CD14-positive monocyte (primary cell): ENCODE results near the gene VARS1. TPM values are rescaled to one million over a fixed set of nuclear protein-coding genes. Genes with fewer than 3 reads are reported as not detected.

Experiments used
- DNase-seq, 3 donors: peaks; one replicate each; pipeline ENCODE4 v3.0.0-alpha.2; 2011 to 2022
- H2AFZ ChIP-seq: 2 replicates; pipeline ENCODE4 v1.6.0; 2012; ENCODE audit warnings: mild to moderate bottlenecking, low read depth, low read length, inconsistent platforms; ENCODE audit not compliant: insufficient read depth, poor library complexity, severe bottlenecking
- H3K27ac ChIP-seq, 2 donors: 1 replicate in 1 of 2; 2 replicates in 1 of 2; pipeline ENCODE4 v1.5.1; 2012 to 2013; ENCODE audit warnings: low read length in 2 of 2, control low read depth in 1 of 2, inconsistent platforms in 1 of 2, low read depth in 1 of 2, mild to moderate bottlenecking in 1 of 2
- H3K27me3 ChIP-seq, 2 donors: one replicate each; pipeline versions ENCODE4 v1.6.0 to v1.6.1; 2011 to 2013; ENCODE audit warnings: low read length in 2 of 2; ENCODE audit not compliant: control insufficient read depth in 2 of 2, insufficient read depth in 2 of 2
- H3K36me3 ChIP-seq, 2 donors: replicated peaks in 1 of 2; 1 replicate in 1 of 2; 2 replicates in 1 of 2; pipeline versions ENCODE4 v1.5.1 to v1.6.1; 2012 to 2013; ENCODE audit warnings: low read length in 2 of 2, control low read depth in 1 of 2, inconsistent platforms in 1 of 2, mild to moderate bottlenecking in 1 of 2; ENCODE audit not compliant: insufficient read depth in 2 of 2, control insufficient read depth in 1 of 2
- H3K4me1 ChIP-seq, 2 donors: 1 replicate in 1 of 2; 2 replicates in 1 of 2; pipeline versions ENCODE4 v1.5.1 to v1.6.1; 2012 to 2013; ENCODE audit warnings: low read length in 2 of 2, control low read depth in 1 of 2, inconsistent platforms in 1 of 2, mild to moderate bottlenecking in 1 of 2, moderate library complexity in 1 of 2; ENCODE audit not compliant: insufficient read depth in 2 of 2, control insufficient read depth in 1 of 2
- H3K4me2 ChIP-seq: replicated peaks from 2 replicates; pipeline ENCODE3; 2012; ENCODE audit warnings: low read length, moderate library complexity, mild to moderate bottlenecking; ENCODE audit not compliant: poor library complexity, severe bottlenecking; ENCODE audit errors: extremely low read depth
- H3K4me3 ChIP-seq, 3 experiments: fragments of 200-600 bp in 1 of 3; sonication (generic) in 1 of 3; replicated peaks in 1 of 3; 1 replicate in 2 of 3; 2 replicates in 1 of 3; pipeline ENCODE4 v1.5.1; 2011 to 2013; ENCODE audit warnings: low read length in 3 of 3, mild to moderate bottlenecking in 3 of 3, control low read depth in 2 of 3, low read depth in 2 of 3, inconsistent platforms in 1 of 3, moderate library complexity in 1 of 3
- H3K79me2 ChIP-seq: 2 replicates; pipeline ENCODE4 v1.6.0; 2012; ENCODE audit warnings: mild to moderate bottlenecking, control low read depth, inconsistent platforms, low read length, moderate library complexity; ENCODE audit not compliant: insufficient read depth
- H3K9ac ChIP-seq: 2 replicates; pipeline ENCODE4 v1.6.0; 2017; ENCODE audit warnings: low read length, mild to moderate bottlenecking; ENCODE audit not compliant: insufficient read depth, poor library complexity, severe bottlenecking
- H3K9me3 ChIP-seq, 2 donors: replicated peaks in 1 of 2; 1 replicate in 1 of 2; 2 replicates in 1 of 2; pipeline versions ENCODE4 v1.5.1 to v1.6.1; 2012 to 2013; ENCODE audit warnings: low read length in 2 of 2, control low read depth in 1 of 2; ENCODE audit not compliant: control insufficient read depth in 1 of 2, insufficient read depth in 1 of 2
- H4K20me1 ChIP-seq: 2 replicates; pipeline ENCODE4 v1.6.0; 2012; ENCODE audit warnings: mild to moderate bottlenecking, low read length, control low read depth, moderate library complexity; ENCODE audit not compliant: insufficient read depth
- H3K27ac Mint-ChIP-seq, 7 donors: one replicate each; pipeline ENCODE4 v1.8.0; 2020; ENCODE audit warnings: mild to moderate bottlenecking in 7 of 7, mixed read lengths in 7 of 7, moderate library complexity in 6 of 7, inconsistent platforms in 2 of 7
- H3K27me3 Mint-ChIP-seq, 3 donors: one replicate each; pipeline ENCODE4 v1.8.0; 2021 to 2022; ENCODE audit warnings: low read depth in 3 of 3, mild to moderate bottlenecking in 3 of 3, mixed read lengths in 3 of 3, moderate library complexity in 3 of 3, inconsistent platforms in 1 of 3
- H3K36me3 Mint-ChIP-seq, 2 donors: one replicate each; pipeline ENCODE4 v1.8.0; 2020; ENCODE audit warnings: mixed read lengths in 2 of 2, inconsistent platforms in 1 of 2, mild to moderate bottlenecking in 1 of 2
- H3K4me1 Mint-ChIP-seq: one replicate; pipeline ENCODE4 v1.8.0; 2020; ENCODE audit warnings: mild to moderate bottlenecking, mixed read lengths
- H3K4me3 Mint-ChIP-seq, 2 donors: one replicate each; pipeline ENCODE4 v1.8.0; 2020; ENCODE audit warnings: mild to moderate bottlenecking in 2 of 2, mixed read lengths in 2 of 2, moderate library complexity in 1 of 2
- H3K9me3 Mint-ChIP-seq, 7 donors: one replicate each; pipeline ENCODE4 v1.8.0; 2020 to 2022; ENCODE audit warnings: mixed read lengths in 7 of 7, mild to moderate bottlenecking in 6 of 7, moderate library complexity in 6 of 7, inconsistent platforms in 2 of 7
- CTCF ChIP-seq: fragments of 200-600 bp; IDR thresholded peaks from one replicate; pipeline ENCODE4 v1.8.0; 2022; ENCODE audit warnings: antibody characterized with exemption, mild to moderate bottlenecking
- WGBS: methylation state at CpG from one replicate; pipeline ENCODE4 v1.1.5; 2013; ENCODE audit warnings: missing lambda C conversion rate; ENCODE audit not compliant: insufficient coverage; 5-methylcytosine and 5-hydroxymethylcytosine counted together
- intact Hi-C, 2 donors: fragments of 100-400 bp; cut with micrococcal nuclease; formaldehyde crosslinking; loops; one replicate each; pipeline versions ENCODE4 v1.15.0 to v1.15.1; 2023
- polyA plus RNA-seq, 3 donors: library from polyadenylated mRNA; depleted of rRNA in 1 of 3; unstranded in 2 of 3; stranded (reverse) in 1 of 3; fragments of 300-500 nt in 2 of 3; fragments of >200 nt in 1 of 3; fragmentation: Illumina TruSeq in 2 of 3; gene quantifications; 1 replicate in 2 of 3; 2 replicates in 1 of 3; pipeline ENCODE4 v1.2.3, GENCODE V29; 2012 to 2021

Gene VARS1
- polyA plus RNA-seq, 3 donors, result 22.2 to 28.9 (median 27.3) TPM

DNA sequence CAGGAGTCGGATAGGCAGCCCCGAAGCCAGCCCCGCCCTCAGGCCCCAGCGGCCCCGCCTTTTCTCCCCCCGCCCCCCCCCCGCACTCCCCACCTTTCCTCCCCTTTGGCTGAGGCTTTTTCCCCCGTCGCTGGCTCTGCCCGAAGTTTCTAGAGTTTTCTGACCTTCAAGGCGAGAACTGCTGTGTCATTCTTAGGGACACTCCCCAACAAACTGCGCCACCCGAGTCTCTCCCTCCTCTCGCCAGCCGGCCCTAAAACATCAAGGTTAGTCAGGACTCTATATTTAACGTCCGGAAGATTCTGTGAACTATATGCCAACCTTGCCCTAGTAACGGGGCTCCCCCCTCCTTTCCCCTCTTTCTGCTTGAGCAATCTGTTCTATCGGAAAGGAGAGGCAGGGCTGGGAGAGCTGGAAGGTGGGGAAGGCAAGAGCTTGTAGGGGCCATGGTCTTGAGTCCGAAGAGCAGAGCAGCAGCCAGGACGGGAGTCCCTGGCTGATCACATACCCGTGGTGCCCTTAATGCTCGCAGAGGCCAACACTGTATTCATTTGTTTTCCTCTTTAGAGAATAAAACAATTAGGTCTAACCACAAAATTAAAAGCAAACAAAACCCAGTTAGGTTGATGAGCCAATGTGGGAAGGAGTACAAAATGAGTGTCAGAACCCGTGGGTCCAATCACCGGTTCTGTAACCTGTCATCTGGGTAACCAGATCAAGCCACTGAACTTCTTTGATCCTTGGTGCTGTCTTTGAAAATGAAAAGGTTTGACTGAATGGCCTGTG, 26.7 kb upstream of the VARS1 start:
- H3K9me3 ChIP-seq, result no peaks in the 10 kb centered on the region
- H3K27ac Mint-ChIP-seq, result peak overlapping the region; percentile 91 to 97 (median 94)
- H3K27me3 ChIP-seq, result no peaks in the 10 kb centered on the region
- peak overlapping the region; percentile 70 for H3K9ac ChIP-seq
- peak overlapping the region; percentile 98 for H3K4me2 ChIP-seq
- H3K79me2 ChIP-seq, result peaks cover 52% of the 10 kb centered on the region
- TF ChIP-seq CTCF, result no peak
- H2AFZ ChIP-seq, result peak overlapping the region; percentile 89
- H3K4me1 Mint-ChIP-seq, result peaks cover 78% of the 10 kb centered on the region
- 0% methylated on average over 8 of the region's 25 CpGs for WGBS
- DNase-seq, result peak; percentile 68 to 89 (median 76)
- H3K27ac ChIP-seq, result peak overlapping the region; percentile 69 to 76
- peak overlapping the region; percentile 56 to 93 (median 72) for H3K4me3 ChIP-seq
- H3K9me3 Mint-ChIP-seq, result peaks cover 0 to 2% (median 0%) of the 10 kb centered on the region in 7 donors
- peak overlapping the region; percentile 87 to 92 for H3K4me3 Mint-ChIP-seq
- no peaks in the 10 kb centered on the region for H3K36me3 ChIP-seq
- H3K27me3 Mint-ChIP-seq, result peaks cover 0 to 4% (median 0%) of the 10 kb centered on the region in 3 donors
- peaks cover 73 to 92% of the 10 kb centered on the region in 2 donors for H3K4me1 ChIP-seq
- H4K20me1 ChIP-seq, result no peaks in the 10 kb centered on the region
- peaks cover 0 to 8% of the 10 kb centered on the region in 2 donors for H3K36me3 Mint-ChIP-seq
- intact Hi-C loops, result no loop called here

GRCh38 chr6:31821301-31822035, 25.9 kb upstream of the VARS1 start:
- intact Hi-C loops, result no loop called here
- WGBS, result 2% methylated on average over 13 of the region's 39 CpGs

More at GRCh38 chr6:31821301-31822035, 25.9 kb upstream of the VARS1 start:
- peaks cover 0 to 8% of the 10 kb centered on the region in 2 donors for H3K36me3 Mint-ChIP-seq
- peak overlapping the region; percentile 89 for H2AFZ ChIP-seq
- DNase-seq, result peak; percentile 24 to 45 (median 30)
- H3K27me3 Mint-ChIP-seq, result peaks cover 0 to 4% (median 0%) of the 10 kb centered on the region in 3 donors
- H3K36me3 ChIP-seq, result no peaks in the 10 kb centered on the region
- H4K20me1 ChIP-seq, result no peaks in the 10 kb centered on the region
- peaks cover 54% of the 10 kb centered on the region for H3K79me2 ChIP-seq
- H3K9me3 Mint-ChIP-seq, result peaks cover 0 to 2% (median 0%) of the 10 kb centered on the region in 7 donors
- TF ChIP-seq CTCF, result no peak
- H3K4me3 Mint-ChIP-seq, result peak overlapping the region; percentile 87 to 92
- H3K9me3 ChIP-seq, result no peaks in the 10 kb centered on the region
- H3K9ac ChIP-seq, result peak overlapping the region; percentile 70
- peak overlapping the region; percentile 56 to 93 (median 72) for H3K4me3 ChIP-seq
- H3K27me3 ChIP-seq, result no peaks in the 10 kb centered on the region
- H3K4me2 ChIP-seq, result peak overlapping the region; percentile 98
- peaks cover 69 to 86% of the 10 kb centered on the region in 2 donors for H3K4me1 ChIP-seq
- peak overlapping the region; percentile 91 to 97 (median 94) for H3K27ac Mint-ChIP-seq
- H3K27ac ChIP-seq, result peak overlapping the region; percentile 69 to 76
- peaks cover 71% of the 10 kb centered on the region for H3K4me1 Mint-ChIP-seq
